Endothelial cell of hepatic sinusoid (primary cell): ENCODE data around the gene RRAS2.
"Not testable (repeated sequence)": the region's sequence is repeated elsewhere in the genome, so short reads cannot be mapped to it uniquely, and the experiment has no call there.

Source experiments
- in situ Hi-C: cut with HindIII; loops from 2 replicates; pipeline ENCODE4 v1.10.0; 2017; ENCODE audit warnings: low sequenced_read_pairs

RRAS2 gene

DNA sequence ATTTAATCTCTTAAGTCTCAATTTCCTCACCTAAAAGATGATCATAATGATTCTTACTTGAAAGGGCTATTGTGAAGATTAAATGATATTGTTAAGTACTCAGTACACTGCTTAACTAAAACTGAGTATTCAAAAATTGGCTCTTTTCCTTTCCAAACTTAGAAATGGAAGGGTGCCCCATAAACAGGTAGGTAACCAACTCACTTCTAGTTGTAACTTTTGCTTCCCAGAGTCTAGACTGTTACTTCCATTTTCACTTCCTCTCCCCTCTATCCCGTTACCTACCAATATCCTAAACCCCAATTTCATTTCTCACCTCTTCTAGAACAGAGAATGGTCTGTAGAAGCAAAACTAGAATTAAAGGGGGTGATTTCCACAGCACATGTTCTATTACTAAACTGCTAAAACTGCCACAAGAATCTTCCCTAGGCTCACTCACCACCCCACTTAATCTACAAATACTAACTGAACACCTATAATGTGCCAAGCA is 50.0 kb downstream of the RRAS2 start:
- in situ Hi-C loops: no loop called here

GRCh38 chr11:14308114-14308896 is 50.7 kb downstream of the RRAS2 start:
- in situ Hi-C loops: no loop called here

GRCh38 chr11:14306481-14306880 is 52.5 kb downstream of the RRAS2 start:
- in situ Hi-C loops: no loop called here

DNA sequence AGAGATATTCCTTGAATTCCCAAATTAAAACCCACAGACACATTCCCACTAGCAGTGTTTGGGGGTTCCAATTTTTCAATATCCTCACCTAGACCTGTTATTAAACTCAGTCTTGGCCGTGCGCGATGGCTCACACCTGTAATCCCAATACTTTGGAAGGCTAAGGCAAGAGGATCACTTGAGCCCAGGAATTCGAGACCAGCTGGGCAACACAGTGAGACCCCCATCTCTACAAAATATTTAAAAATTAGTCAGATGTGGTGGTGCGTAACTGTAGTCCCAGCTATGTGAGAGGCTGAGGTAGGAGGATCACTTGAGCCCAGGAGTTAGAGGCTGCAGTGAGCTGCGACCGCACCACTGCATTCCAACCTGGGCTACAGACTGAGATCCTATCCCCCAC is 53.3 kb downstream of the RRAS2 start:
- in situ Hi-C loops: no loop called here

GRCh38 chr11:14304601-14305000 is 54.4 kb downstream of the RRAS2 start:
- in situ Hi-C loops: loop anchor here (5.0 kb wide), 2 partner anchors 63 to 153 kb away; no protein-coding TSS in a partner anchor

DNA sequence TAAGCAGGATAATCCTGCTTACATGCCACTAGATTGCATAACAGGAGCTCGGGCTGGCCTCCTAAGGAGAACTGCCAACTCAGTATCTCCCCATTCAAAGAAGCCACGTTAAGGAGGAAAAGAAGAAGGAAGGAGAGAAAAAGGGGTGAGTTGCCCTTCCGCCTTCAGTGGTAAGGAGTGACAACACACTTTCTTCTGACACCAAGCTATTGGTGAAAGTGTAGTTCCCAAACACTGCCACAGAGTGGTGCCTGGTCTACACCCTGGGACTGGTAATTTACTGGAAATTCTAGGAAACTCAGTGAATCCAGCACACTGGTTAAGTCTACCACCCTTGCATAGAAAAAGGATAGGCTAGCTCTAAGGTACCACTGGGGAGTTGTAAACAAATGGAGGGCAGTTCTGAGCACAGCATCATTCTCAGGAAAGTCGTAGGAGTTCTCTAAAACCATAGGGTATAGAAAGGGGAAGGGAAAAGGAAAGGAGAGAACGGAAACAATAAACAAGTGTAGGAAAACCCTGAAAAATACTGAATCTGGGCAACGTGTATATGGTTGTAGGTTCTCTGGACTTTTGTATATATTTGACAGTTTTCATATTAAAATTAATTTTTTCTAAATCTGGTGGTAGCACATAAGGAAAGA is 58.2 kb downstream of the RRAS2 start:
- in situ Hi-C loops: loop anchor here (5.0 kb wide), 2 partner anchors 67 to 157 kb away; no protein-coding TSS in a partner anchor

DNA sequence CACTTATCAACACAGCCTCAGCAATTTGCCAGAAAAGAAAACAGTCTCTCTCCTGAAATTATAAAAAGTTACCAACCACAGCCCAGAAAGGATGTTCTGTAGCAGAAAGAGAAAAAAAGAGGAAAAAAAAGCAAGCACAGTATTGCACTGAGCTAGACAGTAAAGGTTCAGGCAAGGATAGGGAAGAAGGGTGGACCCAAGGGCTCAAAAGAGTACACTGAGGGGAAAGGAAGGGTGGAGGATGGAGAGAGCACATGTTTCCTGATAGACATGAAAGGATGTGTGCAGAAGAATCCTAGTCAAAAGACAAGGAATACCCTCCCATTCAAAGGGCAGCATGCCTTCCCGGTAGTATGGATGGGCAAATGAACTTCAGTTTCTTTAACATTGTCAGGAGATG is 59.1 kb downstream of the RRAS2 start:
- in situ Hi-C loops: loop anchor here (5.0 kb wide), 2 partner anchors 67 to 157 kb away; no protein-coding TSS in a partner anchor

DNA sequence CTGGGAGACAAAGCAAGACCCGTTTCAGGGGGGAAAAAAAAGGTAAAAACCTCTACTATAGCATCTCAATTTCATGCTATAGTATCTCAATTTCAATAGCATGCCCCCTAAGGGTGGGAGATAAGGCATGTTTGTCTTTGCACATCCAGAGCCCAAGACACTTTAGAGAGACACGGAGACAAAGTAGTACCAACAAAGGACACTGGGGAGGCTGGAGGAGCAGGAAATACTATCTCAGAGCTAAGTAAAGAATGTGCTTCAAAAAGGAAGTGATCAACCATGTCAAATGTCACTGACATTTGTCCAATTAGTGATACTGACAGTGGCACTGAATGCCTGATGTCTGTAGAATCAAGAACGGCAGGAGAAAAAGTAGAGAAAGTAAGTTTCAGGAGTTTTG is 68.6 kb downstream of the RRAS2 start:
- in situ Hi-C loops: no loop called here

GRCh38 chr11:14288189-14288935 is 70.6 kb downstream of the RRAS2 start:
- in situ Hi-C loops: no loop called here

DNA sequence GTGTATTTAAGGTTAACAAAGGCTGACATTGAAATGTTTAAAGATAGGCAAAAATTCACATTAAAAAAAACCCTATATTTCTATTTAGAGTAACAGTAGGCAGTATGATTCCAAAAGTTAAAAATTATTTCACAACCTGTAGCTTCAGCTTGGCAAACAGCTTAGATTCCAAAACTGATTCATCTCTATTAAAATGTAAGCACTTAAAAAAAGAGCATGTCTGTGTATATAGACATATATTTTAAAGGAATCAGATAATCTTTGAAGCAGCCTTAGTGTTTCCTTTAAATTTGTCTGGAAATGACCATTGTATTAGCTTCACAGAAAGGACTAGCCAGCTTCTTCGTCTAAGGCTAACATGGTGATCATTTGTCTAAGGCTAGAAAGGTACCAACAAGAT is 80.1 kb downstream of the RRAS2 start:
- in situ Hi-C loops: not testable (repeated sequence)

DNA sequence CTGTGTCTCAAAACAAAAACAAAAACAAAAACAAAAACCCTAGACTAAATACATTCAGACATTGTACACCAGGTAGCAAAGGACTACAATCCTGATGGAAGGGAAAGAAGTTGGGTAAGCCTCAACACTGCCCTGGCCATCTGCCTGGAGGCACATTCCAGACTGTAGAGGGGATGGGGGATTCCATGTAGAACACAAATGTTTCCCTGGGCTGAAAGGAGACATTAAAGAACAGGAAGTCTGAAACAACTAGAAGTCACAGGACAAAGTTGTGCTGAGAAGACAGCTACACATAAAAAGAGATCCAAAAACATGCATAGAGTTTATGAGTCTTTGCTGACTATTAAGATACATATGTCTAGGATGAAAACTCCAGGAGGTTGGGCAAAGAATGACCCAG is 83.9 kb downstream of the RRAS2 start:
- in situ Hi-C loops: no loop called here

- in situ Hi-C loops: no loop called here
These were observed 85.1 kb downstream of the RRAS2 start for GRCh38 chr11:14273895-14274294.

- in situ Hi-C loops: no loop called here
These were observed 88.1 kb downstream of the RRAS2 start for GRCh38 chr11:14270690-14271542.

- in situ Hi-C loops: no loop called here
These were observed 89.0 kb downstream of the RRAS2 start for GRCh38 chr11:14269692-14270573.

- in situ Hi-C loops: no loop called here
These were observed 90.9 kb downstream of the RRAS2 start for GRCh38 chr11:14267861-14268635.

DNA sequence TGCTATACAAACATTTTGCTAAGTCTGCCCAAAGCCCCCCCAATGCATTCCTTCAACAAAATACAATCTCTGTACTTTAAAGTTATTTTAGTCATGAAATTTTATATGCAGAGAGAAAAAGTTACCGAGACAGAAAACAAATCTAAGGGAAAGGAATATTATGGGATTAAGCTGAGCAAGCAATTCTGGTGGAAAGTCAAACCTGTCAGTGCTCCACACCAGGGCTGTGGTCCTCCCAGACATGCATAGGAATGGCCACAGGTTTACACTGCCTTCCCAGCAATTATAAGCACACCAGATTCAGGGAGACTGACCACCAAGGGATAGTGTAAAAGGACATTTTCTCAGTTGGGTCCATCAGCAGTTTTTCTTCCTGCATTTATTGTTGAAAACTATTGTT is 92.4 kb downstream of the RRAS2 start:
- in situ Hi-C loops: no loop called here

GRCh38 chr11:14264966-14265365 is 94.0 kb downstream of the RRAS2 start:
- in situ Hi-C loops: no loop called here

DNA sequence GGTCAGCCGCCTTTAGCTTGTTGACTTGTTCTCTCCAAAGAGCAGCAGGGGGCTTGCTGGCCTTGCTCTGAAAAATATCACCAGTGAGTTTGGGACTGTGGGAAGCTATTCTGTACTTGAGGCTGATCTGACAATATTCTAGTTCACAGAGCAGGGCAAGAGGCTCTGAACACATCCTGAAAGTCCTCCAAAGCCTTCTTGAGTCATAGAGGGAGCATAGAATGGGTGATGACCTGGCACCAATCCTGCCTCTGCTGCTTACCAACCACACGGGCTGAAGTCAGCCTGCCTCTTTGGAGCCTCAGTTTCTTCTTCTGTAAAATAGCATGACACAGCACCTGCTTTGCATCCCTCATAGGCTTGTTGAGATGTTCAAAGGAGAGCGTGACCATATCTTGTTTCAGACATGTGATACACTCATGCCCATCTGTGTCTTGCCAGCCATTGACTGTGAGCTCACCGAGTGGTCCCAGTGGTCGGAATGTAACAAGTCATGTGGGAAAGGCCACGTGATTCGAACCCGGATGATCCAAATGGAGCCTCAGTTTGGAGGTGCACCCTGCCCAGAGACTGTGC is 96.6 kb downstream of the RRAS2 start:
- in situ Hi-C loops: no loop called here
